PC-3 (cell line): Measurements from ENCODE around the gene VAT1L. TPM values are rescaled to one million over a fixed set of nuclear protein-coding genes. Genes with fewer than 3 reads are reported as not detected.

Source experiments
- ATAC-seq: fragments of 200-7000 bp; cut with Tn5 transposase; 2 replicates; pipeline ENCODE4 v1.9.1; 2020; ENCODE audit warnings: mild to moderate bottlenecking, moderate library complexity
- BruUV-seq: library from RNA; stranded (reverse); fragments of 400-500 nt; replicated peaks from 2 replicates; lab custom pipeline; 2021; lab: Mats Ljungman, UMichigan
- CTCF ChIA-PET: fragments of 300-600 bp; sonication (Branson Sonifier 250); formaldehyde crosslinking; loops from one replicate; lab custom pipeline; 2022; ENCODE audit warnings: antibody characterized with exemption; lab: Charles Lee
- POLR2A ChIA-PET: fragments of 300-600 bp; sonication (Branson Sonifier 250); formaldehyde crosslinking; loops from one replicate; lab custom pipeline; 2022; ENCODE audit warnings: antibody characterized with exemption; ENCODE audit not compliant: unreplicated experiment; lab: Charles Lee
- DNase-seq: peaks from one replicate; pipeline ENCODE4 v3.0.0-alpha.2; 2015
- H2AFZ ChIP-seq: fragments of 300-600 bp; sonication (generic); 2 replicates; pipeline ENCODE4 v1.6.0; 2016; ENCODE audit warnings: antibody characterized with exemption, low read length
- H3F3A ChIP-seq: fragments of 300-600 bp; sonication (generic); one replicate; pipeline ENCODE4 v1.6.0; 2017; ENCODE audit warnings: antibody characterized with exemption, low read length, control low read depth, mild to moderate bottlenecking; ENCODE audit not compliant: unreplicated experiment
- H3K27ac ChIP-seq: fragments of 300-600 bp; sonication (generic); 2 replicates; pipeline ENCODE4 v1.5.1; 2016; ENCODE audit warnings: mild to moderate bottlenecking, low read length
- H3K27me3 ChIP-seq: fragments of 300-600 bp; sonication (generic); 2 replicates; pipeline ENCODE4 v1.6.1; 2016; ENCODE audit warnings: low read length, mixed read lengths
- H3K36me3 ChIP-seq: fragments of 300-600 bp; sonication (generic); 2 replicates; pipeline ENCODE4 v1.6.1; 2016; ENCODE audit warnings: low read depth, mixed run types, low read length, mixed read lengths
- H3K4me1 ChIP-seq: fragments of 300-600 bp; sonication (generic); 2 replicates; pipeline ENCODE4 v1.5.1; 2016; ENCODE audit warnings: low read length; ENCODE audit not compliant: insufficient read depth
- H3K4me2 ChIP-seq: fragments of 300-600 bp; sonication (generic); 2 replicates; pipeline ENCODE4 v1.6.0; 2016; ENCODE audit warnings: low read length
- H3K4me3 ChIP-seq: fragments of 300-600 bp; sonication (generic); 2 replicates; pipeline ENCODE4 v1.5.1; 2016; ENCODE audit warnings: mild to moderate bottlenecking, low read length, mixed read lengths
- H3K79me2 ChIP-seq: fragments of 300-600 bp; sonication (generic); 2 replicates; pipeline ENCODE4 v1.6.1; 2017; ENCODE audit warnings: low read length, mixed read lengths
- H3K9ac ChIP-seq: fragments of 300-600 bp; sonication (generic); 2 replicates; pipeline ENCODE4 v1.6.0; 2016; ENCODE audit warnings: mild to moderate bottlenecking, low read length
- H3K9me2 ChIP-seq: fragments of 300-600 bp; sonication (generic); replicated peaks from 2 replicates; pipeline ENCODE4 v1.6.1; 2016; ENCODE audit warnings: mixed run types, low read length, mixed read lengths
- H3K9me3 ChIP-seq: fragments of 300-600 bp; sonication (generic); 2 replicates; pipeline ENCODE4 v1.6.1; 2016; ENCODE audit warnings: low read length, mixed read lengths
- H4K20me1 ChIP-seq: fragments of 300-600 bp; sonication (generic); 2 replicates; pipeline ENCODE4 v1.6.1; 2016; ENCODE audit warnings: low read length, mixed read lengths
- EZH2 ChIP-seq: fragments of 300-600 bp; sonication (generic); IDR thresholded peaks from one replicate; pipeline ENCODE4 v1.6.1; 2017; ENCODE audit warnings: antibody characterized with exemption, mild to moderate bottlenecking, low read length; ENCODE audit not compliant: unreplicated experiment
- EZH2phosphoT487 ChIP-seq: fragments of 300-600 bp; sonication (generic); IDR thresholded peaks from 2 replicates; pipeline ENCODE4 v1.6.1; 2018; ENCODE audit warnings: mild to moderate bottlenecking, antibody characterized with exemption, low read length, borderline replicate concordance
- intact Hi-C: fragments of 100-400 bp; cut with micrococcal nuclease; formaldehyde crosslinking; loops from 2 replicates; pipeline ENCODE4 v1.9.0; 2023
- total RNA-seq: library from RNA; depleted of rRNA; stranded (reverse); fragments of >200 nt; gene quantifications from 2 replicates; pipeline ENCODE4 v1.2.3, GENCODE V29; 2014
- TF ChIP-seq, protein P1 (sequence below): fragments of 300-600 bp; sonication (generic); conservative IDR thresholded peaks from 2 replicates; pipeline ENCODE4 v1.5.1; 2017; ENCODE audit warnings: antibody characterized with exemption, low read depth, mild to moderate bottlenecking, low read length

Gene VAT1L
- total RNA-seq, 1 experiment from 2014 or later: 0.47 TPM

DNA sequence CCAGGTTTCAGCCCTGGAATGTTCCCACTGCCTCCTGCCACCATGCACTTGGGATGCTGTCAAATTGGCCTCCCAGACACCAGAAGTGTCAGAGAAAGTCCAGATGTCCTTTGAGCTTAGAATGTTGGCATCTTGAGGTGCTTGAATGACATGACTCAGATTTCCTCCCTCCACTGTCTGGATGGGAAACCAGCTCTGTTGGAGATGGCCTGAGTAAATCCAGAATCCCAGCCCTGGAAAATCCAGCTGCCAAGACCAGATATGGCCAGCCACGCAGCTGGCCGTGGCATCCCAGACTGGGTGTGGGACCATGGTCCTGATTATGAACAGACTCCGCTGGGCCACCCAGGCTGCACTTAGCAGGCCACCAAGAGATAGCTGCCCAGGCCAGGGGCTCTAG is 177.0 kb downstream of the VAT1L start:
- POLR2A ChIA-PET: no interaction called here
- Histone ChIP-seq H3F3A (no peaks in the 10 kb centered on the region), H3K36me3 (no peaks in the 10 kb centered on the region), H2AFZ (no peak overlapping the region), H3K9me2 (no peaks in the 10 kb centered on the region), H3K79me2 (no peaks in the 10 kb centered on the region), H4K20me1 (no peaks in the 10 kb centered on the region), H3K27ac (no peak overlapping the region), H3K4me3 (no peak overlapping the region), H3K9me3 (no peaks in the 10 kb centered on the region), H3K4me2 (no peak overlapping the region), H3K4me1 (no peaks in the 10 kb centered on the region), H3K27me3 (no peaks in the 10 kb centered on the region), H3K9ac (no peak overlapping the region)
- ATAC-seq (no peak), DNase-seq (no peak)
- TF ChIP-seq EZH2: no peak
- TF ChIP-seq EZH2phosphoT487: no peak
- TF ChIP-seq, protein P1, sequence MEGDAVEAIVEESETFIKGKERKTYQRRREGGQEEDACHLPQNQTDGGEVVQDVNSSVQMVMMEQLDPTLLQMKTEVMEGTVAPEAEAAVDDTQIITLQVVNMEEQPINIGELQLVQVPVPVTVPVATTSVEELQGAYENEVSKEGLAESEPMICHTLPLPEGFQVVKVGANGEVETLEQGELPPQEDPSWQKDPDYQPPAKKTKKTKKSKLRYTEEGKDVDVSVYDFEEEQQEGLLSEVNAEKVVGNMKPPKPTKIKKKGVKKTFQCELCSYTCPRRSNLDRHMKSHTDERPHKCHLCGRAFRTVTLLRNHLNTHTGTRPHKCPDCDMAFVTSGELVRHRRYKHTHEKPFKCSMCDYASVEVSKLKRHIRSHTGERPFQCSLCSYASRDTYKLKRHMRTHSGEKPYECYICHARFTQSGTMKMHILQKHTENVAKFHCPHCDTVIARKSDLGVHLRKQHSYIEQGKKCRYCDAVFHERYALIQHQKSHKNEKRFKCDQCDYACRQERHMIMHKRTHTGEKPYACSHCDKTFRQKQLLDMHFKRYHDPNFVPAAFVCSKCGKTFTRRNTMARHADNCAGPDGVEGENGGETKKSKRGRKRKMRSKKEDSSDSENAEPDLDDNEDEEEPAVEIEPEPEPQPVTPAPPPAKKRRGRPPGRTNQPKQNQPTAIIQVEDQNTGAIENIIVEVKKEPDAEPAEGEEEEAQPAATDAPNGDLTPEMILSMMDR: no peak
- CTCF ChIA-PET: no interaction called here
- intact Hi-C loops: no loop called here
- no TSS peak for BruUV-seq

DNA sequence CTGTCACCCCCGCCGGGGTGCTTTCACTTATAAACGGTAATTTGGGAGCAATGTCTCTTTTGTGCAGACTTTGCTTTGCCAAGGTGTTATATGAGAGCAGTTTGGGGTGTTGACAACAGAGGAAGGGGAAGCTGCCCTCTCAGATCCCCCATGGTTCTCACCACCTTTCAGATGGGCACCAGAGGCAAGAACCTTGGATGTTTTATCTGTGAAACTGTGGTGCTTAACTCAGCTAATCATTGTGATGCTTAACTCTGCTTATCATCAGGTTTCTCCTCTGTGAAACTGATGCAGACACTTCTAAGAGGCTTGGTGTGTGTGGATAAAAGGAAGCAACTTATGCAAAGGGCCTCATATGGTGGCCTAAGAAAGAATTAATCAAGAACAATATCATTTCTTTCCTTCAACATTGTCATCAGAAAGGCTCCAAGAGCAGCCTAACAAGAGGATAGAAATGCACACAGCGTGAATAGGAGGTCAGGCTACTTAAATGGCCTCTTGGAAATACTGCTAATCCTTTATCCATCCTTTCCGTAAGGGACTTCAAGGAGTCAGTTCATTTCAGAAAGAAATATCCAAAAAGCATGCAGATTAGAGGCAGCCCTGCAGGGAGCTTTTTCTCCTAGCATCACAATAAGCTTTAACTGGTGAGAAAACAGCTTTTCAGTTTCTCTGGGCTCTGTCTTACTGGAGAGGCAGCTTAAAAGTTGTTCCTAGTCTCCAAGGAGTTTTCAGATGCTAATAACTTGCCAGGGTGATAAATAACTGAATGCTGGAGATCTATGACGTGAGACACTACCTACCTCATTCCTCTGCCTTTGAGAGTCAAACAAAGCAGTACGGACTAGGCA is 178.9 kb downstream of the VAT1L start:
- DNase-seq (no peak), ATAC-seq (no peak)
- Histone ChIP-seq H3K4me3 (no peak overlapping the region), H3K4me1 (no peaks in the 10 kb centered on the region), H4K20me1 (no peaks in the 10 kb centered on the region), H3K27me3 (no peaks in the 10 kb centered on the region), H3K9me3 (no peaks in the 10 kb centered on the region), H3F3A (no peaks in the 10 kb centered on the region), H3K4me2 (no peak overlapping the region), H3K9me2 (no peaks in the 10 kb centered on the region), H3K79me2 (no peaks in the 10 kb centered on the region), H3K36me3 (no peaks in the 10 kb centered on the region), H3K9ac (no peak overlapping the region), H3K27ac (no peak overlapping the region), H2AFZ (no peak overlapping the region)
- no TSS peak for BruUV-seq
- POLR2A ChIA-PET: no interaction called here
- no peak for TF ChIP-seq EZH2
- TF ChIP-seq EZH2phosphoT487: no peak
- TF ChIP-seq, protein P1: no peak
- intact Hi-C loops: no loop called here
- CTCF ChIA-PET: no interaction called here

DNA sequence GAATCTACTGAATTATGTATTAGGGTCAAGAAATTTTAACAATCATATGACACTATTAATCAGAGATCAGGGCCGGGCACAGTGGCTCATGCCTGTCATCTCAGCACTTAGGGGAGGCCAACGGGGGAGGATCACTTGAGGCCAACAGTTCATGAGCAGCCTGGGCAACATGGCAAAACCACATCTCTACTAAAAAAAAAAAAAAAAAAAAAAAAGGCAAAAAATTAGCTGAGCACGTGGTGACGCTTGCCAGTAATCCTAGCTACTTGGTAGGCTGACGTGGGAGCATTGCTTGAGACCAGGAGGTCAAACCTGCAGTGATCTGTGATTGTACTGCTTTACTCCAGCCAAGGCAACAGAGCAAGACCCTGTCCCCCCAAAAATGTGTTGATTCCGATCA is 181.5 kb downstream of the VAT1L start:
- no peaks in the 10 kb centered on the region for H3K4me1 ChIP-seq
- no peak overlapping the region for H3K4me3 ChIP-seq
- no peak for ATAC-seq
- H2AFZ ChIP-seq: no peak overlapping the region
- no peak overlapping the region for H3K4me2 ChIP-seq
- DNase-seq: no peak
- no peaks in the 10 kb centered on the region for H3K27me3 ChIP-seq
- BruUV-seq: no TSS peak
- TF ChIP-seq EZH2phosphoT487: no peak
- no peak for TF ChIP-seq EZH2
- TF ChIP-seq, protein P1: no peak
- POLR2A ChIA-PET: no interaction called here
- H3F3A ChIP-seq: no peaks in the 10 kb centered on the region
- H3K9me2 ChIP-seq: no peaks in the 10 kb centered on the region
- no peaks in the 10 kb centered on the region for H3K9me3 ChIP-seq
- no peaks in the 10 kb centered on the region for H4K20me1 ChIP-seq
- intact Hi-C loops: no loop called here
- H3K79me2 ChIP-seq: no peaks in the 10 kb centered on the region
- H3K9ac ChIP-seq: no peak overlapping the region
- no peaks in the 10 kb centered on the region for H3K36me3 ChIP-seq
- CTCF ChIA-PET: no interaction called here
- H3K27ac ChIP-seq: no peak overlapping the region
